Mucosa of stomach (tissue), 1 donor: ENCODE measurements around the gene CNPY2.
"Not testable (repeated sequence)": the region's sequence is repeated elsewhere in the genome, so short reads cannot be mapped to it uniquely, and the experiment has no call there.

Source experiments
- H3K27me3 ChIP-seq: one replicate; pipeline ENCODE4 v1.7.0; 2013; ENCODE audit warnings: mild to moderate bottlenecking, low read length; ENCODE audit not compliant: control insufficient read depth, insufficient read depth
- H3K36me3 ChIP-seq: one replicate; pipeline ENCODE4 v1.7.0; 2013; ENCODE audit warnings: low read length; ENCODE audit not compliant: control insufficient read depth, insufficient read depth
- H3K4me1 ChIP-seq: one replicate; pipeline ENCODE4 v1.7.0; 2013; ENCODE audit warnings: mild to moderate bottlenecking, low read length; ENCODE audit not compliant: control insufficient read depth, insufficient read depth
- H3K4me3 ChIP-seq: one replicate; pipeline ENCODE4 v1.7.0; 2013; ENCODE audit warnings: low read length
- H3K9ac ChIP-seq: one replicate; pipeline ENCODE4 v1.7.0; 2013; ENCODE audit warnings: mild to moderate bottlenecking, low read length, moderate library complexity
- H3K9me3 ChIP-seq: one replicate; pipeline ENCODE4 v1.7.0; 2013; ENCODE audit warnings: mild to moderate bottlenecking, low read length, moderate library complexity; ENCODE audit not compliant: control insufficient read depth
- donor health status: Pancreatic carcinoma.

Gene CNPY2

DNA sequence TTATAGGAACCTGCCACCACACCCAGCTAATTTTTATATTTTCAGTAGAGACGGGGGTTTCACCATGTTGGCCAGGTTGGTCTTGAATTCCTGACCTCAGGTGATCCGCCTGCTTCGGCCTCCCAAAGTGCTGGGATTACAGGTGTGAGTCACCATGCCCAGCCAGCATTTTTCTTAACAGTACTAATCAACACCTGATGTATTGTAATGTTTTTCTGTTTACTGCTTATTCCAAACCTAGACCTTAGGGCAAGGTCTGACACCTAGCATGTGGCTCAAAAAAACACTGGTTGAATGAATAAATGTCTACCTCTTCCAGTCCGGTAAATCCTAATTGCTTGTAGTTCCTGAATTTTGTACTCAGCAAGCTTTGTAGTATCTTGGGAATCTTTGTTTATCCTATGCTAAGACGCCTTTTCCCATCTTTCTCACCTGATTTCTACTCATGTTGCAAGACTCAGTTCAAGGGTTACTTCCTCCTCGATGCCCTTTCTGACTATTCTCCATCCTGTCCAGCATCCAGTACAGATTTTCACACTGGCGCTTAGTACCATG lies 15.2 kb upstream of the CNPY2 start:
- Histone ChIP-seq H3K4me3 (no peak overlapping the region), H3K4me1 (peaks cover 16% of the 10 kb centered on the region), H3K9ac (no peak overlapping the region), H3K27me3 (no peaks in the 10 kb centered on the region), H3K36me3 (peaks cover 9% of the 10 kb centered on the region), H3K9me3 (no peaks in the 10 kb centered on the region)

DNA sequence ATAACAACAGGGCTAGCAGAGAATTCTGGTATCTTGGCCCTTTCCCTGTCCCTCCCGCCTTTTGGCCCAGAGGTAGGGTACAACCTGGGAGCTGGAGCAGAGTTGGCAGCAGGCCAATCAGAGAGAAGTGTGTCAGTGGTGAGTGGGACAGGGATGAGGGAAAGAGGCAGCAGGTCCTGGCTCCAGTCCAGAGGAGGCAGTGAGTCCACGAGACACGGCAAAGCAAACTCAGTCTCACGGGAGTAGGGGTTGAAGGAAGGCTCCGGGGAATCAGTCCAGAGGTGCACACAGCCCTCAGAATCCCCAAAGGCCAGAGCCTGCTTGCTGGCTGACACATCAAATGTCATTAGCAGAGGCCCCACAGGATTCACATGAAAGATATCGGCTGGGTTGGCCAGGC lies 10.7 kb upstream of the CNPY2 start:
- H3K36me3 ChIP-seq = peaks cover 27% of the 10 kb centered on the region
- H3K4me3 ChIP-seq = no peak overlapping the region
- no peaks in the 10 kb centered on the region for H3K9me3 ChIP-seq
- peaks cover 6% of the 10 kb centered on the region for H3K4me1 ChIP-seq
- H3K27me3 ChIP-seq = no peaks in the 10 kb centered on the region
- H3K9ac ChIP-seq = no peak overlapping the region

DNA sequence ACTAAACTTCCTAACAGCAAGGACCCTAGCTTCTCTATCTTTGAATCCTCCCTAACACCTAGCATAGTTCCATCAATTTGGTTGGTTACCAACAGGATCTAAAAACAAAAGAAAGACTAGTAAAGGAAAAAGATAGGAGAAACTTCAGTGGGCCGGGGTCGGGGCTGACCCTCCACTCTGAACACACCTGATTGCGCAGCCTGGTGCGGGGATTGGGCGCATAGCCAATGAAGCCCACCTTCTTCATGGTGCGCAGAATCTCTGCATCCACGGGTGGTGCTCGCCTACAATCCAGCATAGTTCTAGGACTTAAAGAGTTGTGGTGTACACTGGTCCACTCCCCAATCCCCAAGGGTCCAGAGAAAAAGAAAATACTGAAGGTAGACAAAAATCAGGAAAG lies 10.3 kb upstream of the CNPY2 start:
- no peaks in the 10 kb centered on the region for H3K27me3 ChIP-seq
- no peak overlapping the region for H3K4me3 ChIP-seq
- H3K4me1 ChIP-seq = peaks cover 6% of the 10 kb centered on the region
- H3K9me3 ChIP-seq = no peaks in the 10 kb centered on the region
- H3K9ac ChIP-seq = no peak overlapping the region
- H3K36me3 ChIP-seq = peaks cover 27% of the 10 kb centered on the region

DNA sequence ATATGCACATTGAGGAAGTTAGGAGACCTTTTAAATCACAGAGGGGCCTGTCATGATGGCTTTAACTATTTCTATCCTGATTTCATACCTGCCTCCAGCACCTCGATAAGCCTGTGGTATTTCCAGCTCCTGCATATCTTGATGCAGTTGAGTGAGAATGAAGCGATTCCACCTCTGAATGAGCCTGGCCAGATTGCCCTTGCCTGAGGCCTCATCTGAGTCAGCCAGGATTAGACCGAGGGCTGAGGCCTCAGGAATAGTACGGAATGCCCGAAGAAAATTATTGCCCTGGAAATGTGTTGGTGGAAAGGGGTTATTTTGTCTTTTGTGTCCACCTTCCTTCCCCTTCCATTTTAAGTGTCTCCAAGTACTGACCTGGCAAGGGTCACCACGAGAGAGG lies 8.4 kb upstream of the CNPY2 start:
- Histone ChIP-seq H3K4me1 (peaks cover 6% of the 10 kb centered on the region), H3K9me3 (no peaks in the 10 kb centered on the region), H3K9ac (no peak overlapping the region), H3K36me3 (peaks cover 27% of the 10 kb centered on the region), H3K4me3 (no peak overlapping the region), H3K27me3 (no peaks in the 10 kb centered on the region)

DNA sequence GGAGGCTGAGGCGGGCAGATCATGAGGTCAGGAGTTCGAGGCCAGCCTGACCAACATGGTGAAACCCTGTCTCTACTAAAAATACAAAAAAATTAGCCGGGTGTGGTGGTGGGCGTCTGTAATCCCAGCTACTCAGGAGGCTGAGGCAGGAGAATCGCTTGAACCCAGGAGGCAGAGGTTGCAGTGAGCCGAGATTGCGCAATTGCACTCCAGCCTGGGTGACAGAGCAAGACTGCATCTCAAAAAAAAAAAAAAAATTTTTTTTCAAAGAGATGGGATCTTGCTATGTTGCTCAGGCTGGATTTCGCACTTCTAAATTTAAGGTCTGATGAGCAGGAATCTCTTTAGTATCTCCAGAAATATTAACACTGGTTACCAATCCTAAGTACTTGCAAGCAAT lies 5.8 kb upstream of the CNPY2 start:
- H3K9me3 ChIP-seq, H3K4me1 ChIP-seq, H3K27me3 ChIP-seq, H3K9ac ChIP-seq, H3K4me3 ChIP-seq: not testable (repeated sequence)
- H3K36me3 ChIP-seq = peaks cover 28% of the 10 kb centered on the region

DNA sequence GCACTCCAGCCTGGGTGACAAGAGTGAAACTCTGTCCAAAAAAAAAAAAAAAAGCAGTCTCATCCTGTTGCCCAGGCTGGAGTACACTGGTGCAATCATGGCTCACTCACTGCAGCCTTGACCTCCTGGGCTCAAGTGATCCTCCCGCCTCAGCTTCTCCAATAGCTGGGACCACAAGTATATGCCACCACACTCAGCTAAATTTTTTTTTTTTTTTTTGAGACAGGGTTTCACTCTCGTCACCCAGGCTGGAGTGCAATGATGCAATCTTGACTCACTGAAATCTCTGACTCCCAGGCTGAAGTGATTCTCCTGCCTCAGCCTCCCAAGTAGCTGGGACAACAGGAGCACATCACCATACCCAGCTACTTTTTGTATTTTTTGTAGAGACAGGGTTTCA lies 5.2 kb upstream of the CNPY2 start:
- Histone ChIP-seq H3K36me3 (peaks cover 23% of the 10 kb centered on the region), H3K9ac (no peak overlapping the region), H3K4me3 (no peak overlapping the region), H3K4me1 (no peaks in the 10 kb centered on the region), H3K27me3 (no peaks in the 10 kb centered on the region), H3K9me3 (no peaks in the 10 kb centered on the region)

DNA sequence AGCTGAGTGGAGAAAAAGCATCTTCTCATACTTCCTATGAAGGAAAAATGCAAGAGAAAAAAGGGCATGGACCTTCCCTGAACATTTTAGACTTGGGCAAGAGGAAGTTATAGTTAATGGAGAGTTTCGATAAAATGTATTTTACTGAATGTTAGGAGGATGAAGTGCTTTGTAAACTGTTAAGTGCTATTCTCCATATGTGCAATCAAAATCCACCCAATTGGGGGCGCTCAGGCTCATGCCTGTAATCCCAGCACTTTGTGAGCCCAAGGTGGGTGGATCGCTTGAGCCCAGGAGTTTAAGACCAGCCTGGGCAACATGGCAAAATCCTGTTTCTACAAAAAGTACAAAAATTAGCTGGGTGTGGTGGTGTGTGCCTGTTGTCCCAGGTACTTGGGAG lies 1.9 kb upstream of the CNPY2 start:
- peaks cover 4% of the 10 kb centered on the region for H3K36me3 ChIP-seq
- no peak overlapping the region for H3K9ac ChIP-seq
- no peaks in the 10 kb centered on the region for H3K9me3 ChIP-seq
- no peak overlapping the region for H3K4me3 ChIP-seq
- H3K27me3 ChIP-seq = no peaks in the 10 kb centered on the region
- H3K4me1 ChIP-seq = peaks cover 13% of the 10 kb centered on the region

DNA sequence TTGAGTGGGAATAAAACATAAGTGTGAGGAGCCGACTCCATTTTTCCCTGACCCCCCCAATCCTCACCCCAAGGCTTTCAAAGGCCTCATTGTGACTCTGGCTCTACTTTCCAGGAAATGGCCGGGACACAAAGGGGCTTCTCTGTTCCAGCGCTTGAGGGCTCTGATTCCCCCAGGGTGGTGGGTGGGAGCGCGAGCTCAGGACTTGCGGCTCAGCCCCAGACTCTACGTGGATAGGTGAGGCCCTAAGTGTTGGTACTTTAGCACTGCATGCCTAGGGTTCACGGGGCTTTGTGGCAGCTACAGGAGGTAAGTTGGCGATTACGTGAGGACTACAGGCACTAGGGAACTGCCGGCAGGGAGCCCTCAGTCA lies 553 bp downstream of the CNPY2 start:
- H3K9ac ChIP-seq = peak overlapping the region; percentile 91
- no peaks in the 10 kb centered on the region for H3K27me3 ChIP-seq
- peaks cover 13% of the 10 kb centered on the region for H3K4me1 ChIP-seq
- H3K36me3 ChIP-seq = peaks cover 4% of the 10 kb centered on the region
- peak overlapping the region; percentile 89 for H3K4me3 ChIP-seq
- no peaks in the 10 kb centered on the region for H3K9me3 ChIP-seq

DNA sequence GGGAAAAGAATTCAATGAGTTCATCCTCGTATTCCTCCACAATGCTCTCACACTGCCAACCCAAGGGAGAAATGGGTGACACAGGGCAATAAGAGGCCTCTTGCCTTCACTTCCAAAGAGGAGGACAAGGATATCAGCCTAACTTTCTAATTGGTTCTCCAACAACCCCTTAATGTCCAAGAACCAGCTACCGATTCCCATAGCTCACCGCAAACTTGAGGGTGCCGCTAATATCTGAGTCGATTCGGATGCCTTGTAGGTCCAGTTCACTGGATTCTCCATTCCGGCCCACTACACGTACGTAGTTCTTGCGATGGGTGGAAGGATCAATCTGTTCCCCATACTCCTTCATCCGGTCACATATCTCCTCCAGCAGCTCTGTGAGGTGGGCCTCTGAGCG lies 4.8 kb downstream of the CNPY2 start:
- peaks cover 13% of the 10 kb centered on the region for H3K4me1 ChIP-seq

DNA sequence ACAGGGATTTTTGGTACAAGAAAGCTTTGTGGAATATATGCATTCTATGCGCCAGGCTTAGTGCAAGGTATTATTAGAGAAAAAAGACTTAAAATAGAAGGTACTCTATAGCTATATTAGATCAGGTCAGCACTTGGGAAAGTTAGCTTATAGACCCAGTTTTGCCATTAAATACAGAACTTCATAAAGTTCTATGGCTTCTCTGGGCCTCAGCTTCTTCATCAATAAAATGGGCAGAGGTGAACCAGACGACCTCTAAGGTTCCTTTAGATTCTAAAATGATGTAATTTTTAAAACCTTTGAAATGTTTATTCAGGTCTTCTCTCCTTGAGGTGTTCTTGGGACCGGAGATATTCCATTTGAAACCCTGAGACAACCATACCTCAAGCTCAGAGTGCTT lies 7.1 kb downstream of the CNPY2 start:
- H3K9me3 ChIP-seq = no peaks in the 10 kb centered on the region
- H3K4me3 ChIP-seq = no peak overlapping the region
- no peaks in the 10 kb centered on the region for H3K4me1 ChIP-seq
- H3K27me3 ChIP-seq = no peaks in the 10 kb centered on the region
- H3K9ac ChIP-seq = no peak overlapping the region
- no peaks in the 10 kb centered on the region for H3K36me3 ChIP-seq

More for the DNA sequence above, 4.8 kb downstream of the CNPY2 start:
- H3K4me3 ChIP-seq = no peak overlapping the region
- no peaks in the 10 kb centered on the region for H3K9me3 ChIP-seq
- H3K27me3 ChIP-seq = no peaks in the 10 kb centered on the region
- no peaks in the 10 kb centered on the region for H3K36me3 ChIP-seq
- no peak overlapping the region for H3K9ac ChIP-seq

DNA sequence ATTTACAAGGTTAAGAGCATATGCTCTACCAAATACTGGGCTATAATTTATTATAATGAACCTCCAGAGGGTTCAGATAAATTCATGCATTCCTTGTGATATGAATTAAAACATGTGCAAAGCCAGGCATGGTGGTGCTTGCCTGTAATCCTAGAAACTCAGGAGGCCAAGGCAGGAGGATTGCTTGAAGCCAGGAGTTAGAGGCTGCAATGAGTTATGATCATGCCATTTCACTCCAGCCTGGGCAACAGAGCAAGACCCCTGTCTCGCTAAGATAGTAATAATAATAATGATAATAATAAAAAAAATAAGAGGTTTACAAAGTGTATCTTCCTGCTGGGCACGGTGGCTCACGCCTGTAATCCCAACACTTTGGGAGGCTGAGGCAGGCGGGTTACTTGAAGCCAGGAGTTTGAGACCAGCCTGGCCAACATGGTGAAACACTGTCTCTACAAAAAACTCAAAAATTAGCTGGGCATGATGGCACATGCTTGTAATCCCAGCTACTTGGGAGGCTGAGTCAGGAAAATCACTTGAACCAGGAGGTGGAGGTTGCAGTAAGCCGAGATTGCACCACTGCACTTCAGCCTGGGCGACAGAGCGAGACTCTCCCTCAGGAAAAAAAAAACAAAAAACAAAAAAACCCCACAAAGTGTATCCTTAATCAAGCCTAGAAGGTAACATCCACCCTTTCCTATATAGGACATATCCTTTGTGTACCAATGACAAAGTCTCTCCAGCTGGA lies 8.4 kb downstream of the CNPY2 start:
- Histone ChIP-seq H3K9me3 (no peaks in the 10 kb centered on the region), H3K4me1 (no peaks in the 10 kb centered on the region), H3K36me3 (no peaks in the 10 kb centered on the region), H3K4me3 (no peak overlapping the region), H3K9ac (no peak overlapping the region), H3K27me3 (no peaks in the 10 kb centered on the region)

DNA sequence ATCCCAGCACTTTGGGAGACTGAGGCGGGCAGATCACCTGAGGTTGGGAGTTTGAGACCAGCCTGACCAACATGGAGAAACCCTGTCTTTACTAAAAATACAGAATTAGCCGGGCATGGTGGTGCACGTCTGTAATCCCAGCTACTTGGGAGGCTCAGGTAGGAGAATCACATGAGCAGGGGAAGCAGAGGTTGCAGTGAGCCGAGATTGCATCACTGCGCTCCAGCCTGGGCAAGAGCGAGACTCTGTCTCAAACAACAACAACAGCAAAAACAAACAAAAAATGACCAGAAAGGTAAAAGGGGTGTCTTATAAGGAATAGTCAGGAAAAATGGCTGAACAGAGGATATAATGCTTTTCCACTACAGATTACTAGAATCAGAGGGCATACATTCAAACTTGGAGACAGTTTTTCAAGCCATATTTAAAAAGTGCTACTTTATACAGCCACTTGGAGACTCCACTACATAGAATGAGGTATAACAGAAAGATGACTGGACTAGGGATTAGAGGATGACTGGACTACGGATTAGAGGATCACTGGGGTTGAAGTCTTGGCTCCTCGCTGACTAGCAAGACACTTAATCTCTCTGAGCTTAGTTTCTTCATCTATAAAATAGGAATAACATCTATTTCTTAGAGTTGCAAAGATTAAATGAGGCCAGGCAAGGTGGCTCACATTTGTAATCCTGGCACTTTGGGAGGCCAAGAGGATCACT lies 10.8 kb downstream of the CNPY2 start:
- no peaks in the 10 kb centered on the region for H3K27me3 ChIP-seq
- no peaks in the 10 kb centered on the region for H3K36me3 ChIP-seq
- H3K9me3 ChIP-seq = no peaks in the 10 kb centered on the region
- no peak overlapping the region for H3K9ac ChIP-seq
- H3K4me3 ChIP-seq = no peak overlapping the region
- peaks cover 18% of the 10 kb centered on the region for H3K4me1 ChIP-seq
